ENCODE results near the gene HKDC1.

DNA sequence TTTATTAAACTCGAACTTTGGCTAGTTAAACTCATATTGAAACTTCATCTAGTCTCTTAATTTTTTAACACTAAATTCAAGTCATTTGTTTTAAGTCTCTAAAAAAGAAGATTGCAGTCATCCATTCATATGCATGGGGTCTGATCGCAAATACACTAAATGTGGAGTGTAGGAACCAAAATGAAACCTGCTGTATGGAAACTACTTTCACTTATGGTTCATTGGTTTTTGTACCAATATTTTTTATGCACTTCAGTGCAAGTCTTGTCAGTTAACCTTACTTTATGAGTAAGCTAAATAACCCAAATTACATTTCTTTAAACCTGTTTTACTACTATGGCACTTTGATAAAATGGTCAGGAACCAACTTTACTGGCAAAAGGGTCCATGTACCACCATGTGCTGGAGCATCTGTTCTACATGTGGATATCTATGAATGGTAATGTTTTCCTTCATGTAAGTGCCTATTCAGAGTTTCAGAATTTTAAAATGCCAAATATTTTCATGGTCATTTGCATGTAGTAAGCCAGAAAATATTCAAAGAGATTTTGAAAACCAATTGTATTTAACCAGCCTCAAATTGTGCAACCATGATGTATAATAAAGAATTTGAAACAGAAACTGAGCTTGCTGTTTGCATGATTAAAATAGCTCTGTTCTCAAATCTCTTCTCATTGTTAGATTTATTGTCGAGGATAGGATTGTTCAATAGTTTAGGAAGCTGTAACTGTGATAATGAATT is 47.7 kb upstream of the HKDC1 start:
- TF ChIP-seq, protein P1, sequence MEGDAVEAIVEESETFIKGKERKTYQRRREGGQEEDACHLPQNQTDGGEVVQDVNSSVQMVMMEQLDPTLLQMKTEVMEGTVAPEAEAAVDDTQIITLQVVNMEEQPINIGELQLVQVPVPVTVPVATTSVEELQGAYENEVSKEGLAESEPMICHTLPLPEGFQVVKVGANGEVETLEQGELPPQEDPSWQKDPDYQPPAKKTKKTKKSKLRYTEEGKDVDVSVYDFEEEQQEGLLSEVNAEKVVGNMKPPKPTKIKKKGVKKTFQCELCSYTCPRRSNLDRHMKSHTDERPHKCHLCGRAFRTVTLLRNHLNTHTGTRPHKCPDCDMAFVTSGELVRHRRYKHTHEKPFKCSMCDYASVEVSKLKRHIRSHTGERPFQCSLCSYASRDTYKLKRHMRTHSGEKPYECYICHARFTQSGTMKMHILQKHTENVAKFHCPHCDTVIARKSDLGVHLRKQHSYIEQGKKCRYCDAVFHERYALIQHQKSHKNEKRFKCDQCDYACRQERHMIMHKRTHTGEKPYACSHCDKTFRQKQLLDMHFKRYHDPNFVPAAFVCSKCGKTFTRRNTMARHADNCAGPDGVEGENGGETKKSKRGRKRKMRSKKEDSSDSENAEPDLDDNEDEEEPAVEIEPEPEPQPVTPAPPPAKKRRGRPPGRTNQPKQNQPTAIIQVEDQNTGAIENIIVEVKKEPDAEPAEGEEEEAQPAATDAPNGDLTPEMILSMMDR (IDR thresholded peaks at IDR 0.05; ENCODE audit: insufficient read depth, low read length, poor library complexity, severe bottlenecking): no peak
- no peak for TF ChIP-seq EZH2phosphoT487 (conservative IDR thresholded peaks at IDR 0.05; ENCODE audit: low read length)
